Activated CD4-positive, alpha-beta T cell treated with anti-CD3 and anti-CD28 coated beads, Interleukin-2, amount 10 ng/mL, durations not matched to agents 7 days and 5 days (primary cell): ENCODE measurements around the gene RASGRP1. TPM values are rescaled to one million over a fixed set of nuclear protein-coding genes. Genes with fewer than 3 reads are reported as not detected.

Experiments
- CTCF ChIA-PET: fragments of 350-600 bp; sonication (Branson Sonifier 250); formaldehyde crosslinking; loops from one replicate; lab custom pipeline; 2021; ENCODE audit warnings: antibody characterized with exemption; lab: Charles Lee
- POLR2A ChIA-PET: fragments of 350-600 bp; sonication (Branson Sonifier 250); formaldehyde crosslinking; loops from one replicate; lab custom pipeline; 2021; ENCODE audit warnings: antibody characterized with exemption; lab: Charles Lee
- DNase-seq: peaks from one replicate; pipeline ENCODE4 v3.0.0-alpha.2; 2020
- H3K27ac Mint-ChIP-seq: one replicate; pipeline ENCODE4 v1.8.0; 2021; ENCODE audit warnings: mild to moderate bottlenecking, moderate library complexity, mixed read lengths
- H3K27me3 Mint-ChIP-seq: one replicate; pipeline ENCODE4 v1.8.0; 2021; ENCODE audit warnings: mixed read lengths
- H3K36me3 Mint-ChIP-seq: one replicate; pipeline ENCODE4 v1.8.0; 2021; ENCODE audit warnings: low read depth, mixed read lengths
- H3K4me1 Mint-ChIP-seq: one replicate; pipeline ENCODE4 v1.8.0; 2021; ENCODE audit warnings: mixed read lengths
- H3K4me3 Mint-ChIP-seq: one replicate; pipeline ENCODE4 v1.8.0; 2021; ENCODE audit warnings: mild to moderate bottlenecking, moderate library complexity, mixed read lengths
- H3K9me3 Mint-ChIP-seq: one replicate; pipeline ENCODE4 v1.8.0; 2021; ENCODE audit warnings: mixed read lengths
- total RNA-seq, 2 experiments: library from RNA; stranded (reverse); gene quantifications; one replicate each; pipeline ENCODE4 v1.2.3, GENCODE V29; 2021

RASGRP1 gene
- total RNA-seq, 2 experiments from 2014 or later: 185 to 204 TPM

- no peaks in the 10 kb centered on the region for H3K9me3 Mint-ChIP-seq
- H3K4me3 Mint-ChIP-seq: no peak overlapping the region
- CTCF ChIA-PET: interaction anchor here (1.0 to 3.0 kb wide), 4 partner anchors 8 to 172 kb away, joined by 3 to 8 read pairs (median 4); no protein-coding TSS in a partner anchor
- no peak for DNase-seq
- no peaks in the 10 kb centered on the region for H3K27me3 Mint-ChIP-seq
- POLR2A ChIA-PET: no interaction called here
- H3K36me3 Mint-ChIP-seq: peaks cover 73% of the 10 kb centered on the region
- peaks cover 41% of the 10 kb centered on the region for H3K4me1 Mint-ChIP-seq
- no peak overlapping the region for H3K27ac Mint-ChIP-seq
These were observed 46.5 kb downstream of the RASGRP1 start for GRCh38 chr15:38518084-38518483.

GRCh38 chr15:38517312-38517975 is 47.2 kb downstream of the RASGRP1 start:
- Mint-ChIP-seq H3K36me3 (peaks cover 73% of the 10 kb centered on the region), H3K27me3 (no peaks in the 10 kb centered on the region), H3K9me3 (no peaks in the 10 kb centered on the region), H3K4me3 (no peak overlapping the region), H3K4me1 (peaks cover 36% of the 10 kb centered on the region), H3K27ac (no peak overlapping the region)
- ChIA-PET CTCF (interaction anchor here (0.7 to 3.0 kb wide), 5 partner anchors 10 to 173 kb away, joined by 3 to 8 read pairs (median 3); no protein-coding TSS in a partner anchor), POLR2A (no interaction called here)
- no peak for DNase-seq

- Mint-ChIP-seq H3K4me3 (no peak overlapping the region), H3K27ac (no peak overlapping the region), H3K27me3 (no peaks in the 10 kb centered on the region), H3K36me3 (peaks cover 77% of the 10 kb centered on the region), H3K9me3 (no peaks in the 10 kb centered on the region), H3K4me1 (peaks cover 36% of the 10 kb centered on the region)
- CTCF ChIA-PET: interaction anchor here (0.7 to 3.0 kb wide), 7 partner anchors 9 to 174 kb away, joined by 3 to 8 read pairs (median 3); partner anchors contain the start of gene RASGRP1
- DNase-seq: no peak
- POLR2A ChIA-PET: no interaction called here
These were observed 48.0 kb downstream of the RASGRP1 start for GRCh38 chr15:38516626-38517025.

GRCh38 chr15:38514601-38515000 is 50.0 kb downstream of the RASGRP1 start:
- Mint-ChIP-seq H3K9me3 (no peaks in the 10 kb centered on the region), H3K27ac (no peak overlapping the region), H3K4me3 (no peak overlapping the region), H3K27me3 (no peaks in the 10 kb centered on the region), H3K36me3 (peaks cover 87% of the 10 kb centered on the region), H3K4me1 (peaks cover 44% of the 10 kb centered on the region)
- CTCF ChIA-PET: interaction anchor here (0.8 to 1.4 kb wide), 4 partner anchors 9 to 175 kb away, joined by 3 to 4 read pairs (median 3); no protein-coding TSS in a partner anchor
- POLR2A ChIA-PET: no interaction called here
- DNase-seq: no peak

- no peaks in the 10 kb centered on the region for H3K27me3 Mint-ChIP-seq
- H3K4me3 Mint-ChIP-seq: no peak overlapping the region
- peaks cover 52% of the 10 kb centered on the region for H3K4me1 Mint-ChIP-seq
- peaks cover 90% of the 10 kb centered on the region for H3K36me3 Mint-ChIP-seq
- POLR2A ChIA-PET: no interaction called here
- DNase-seq: no peak
- no peak overlapping the region for H3K27ac Mint-ChIP-seq
- CTCF ChIA-PET: interaction anchor here (0.8 to 3.0 kb wide), 6 partner anchors 10 to 187 kb away, joined by 3 to 17 read pairs (median 4); partner anchors contain the start of gene RASGRP1
- H3K9me3 Mint-ChIP-seq: no peaks in the 10 kb centered on the region
These were observed 51.7 kb downstream of the RASGRP1 start for GRCh38 chr15:38512901-38513300.

GRCh38 chr15:38509152-38509551 is 55.5 kb downstream of the RASGRP1 start:
- peaks cover 44% of the 10 kb centered on the region for H3K4me1 Mint-ChIP-seq
- H3K9me3 Mint-ChIP-seq: no peaks in the 10 kb centered on the region
- H3K4me3 Mint-ChIP-seq: no peak overlapping the region
- peak overlapping the region; percentile 62 for H3K27ac Mint-ChIP-seq
- POLR2A ChIA-PET: no interaction called here
- H3K36me3 Mint-ChIP-seq: peaks cover 87% of the 10 kb centered on the region
- CTCF ChIA-PET: interaction anchor here (0.9 to 1.9 kb wide), 4 partner anchors 9 to 187 kb away, joined by 3 to 5 read pairs (median 4); no protein-coding TSS in a partner anchor
- no peaks in the 10 kb centered on the region for H3K27me3 Mint-ChIP-seq
- DNase-seq: no peak

GRCh38 chr15:38508647-38509046 is 56.0 kb downstream of the RASGRP1 start:
- peaks cover 42% of the 10 kb centered on the region for H3K4me1 Mint-ChIP-seq
- no peaks in the 10 kb centered on the region for H3K27me3 Mint-ChIP-seq
- CTCF ChIA-PET: interaction anchor here (1.2 kb wide), 1 partner anchor 14 kb away, joined by 3 read pairs; no protein-coding TSS in a partner anchor
- peaks cover 88% of the 10 kb centered on the region for H3K36me3 Mint-ChIP-seq
- no peak overlapping the region for H3K27ac Mint-ChIP-seq
- no peak for DNase-seq
- H3K4me3 Mint-ChIP-seq: no peak overlapping the region
- no peaks in the 10 kb centered on the region for H3K9me3 Mint-ChIP-seq
- POLR2A ChIA-PET: no interaction called here

GRCh38 chr15:38507570-38507969 is 57.0 kb downstream of the RASGRP1 start:
- Mint-ChIP-seq H3K4me3 (no peak overlapping the region), H3K9me3 (no peaks in the 10 kb centered on the region), H3K27me3 (no peaks in the 10 kb centered on the region), H3K27ac (no peak overlapping the region), H3K4me1 (peaks cover 38% of the 10 kb centered on the region), H3K36me3 (peaks cover 88% of the 10 kb centered on the region)
- CTCF ChIA-PET: interaction anchor here (1.0 to 1.3 kb wide), 7 partner anchors 9 to 183 kb away, joined by 3 to 6 read pairs (median 3); no protein-coding TSS in a partner anchor
- POLR2A ChIA-PET: interaction anchor here (1.1 kb wide), 1 partner anchor 53 kb away, joined by 3 read pairs; no protein-coding TSS in a partner anchor
- DNase-seq: no peak

- Mint-ChIP-seq H3K36me3 (peaks cover 89% of the 10 kb centered on the region), H3K27ac (peak overlapping the region; percentile 65), H3K9me3 (no peaks in the 10 kb centered on the region), H3K4me3 (no peak overlapping the region), H3K27me3 (no peaks in the 10 kb centered on the region), H3K4me1 (peaks cover 38% of the 10 kb centered on the region)
- ChIA-PET CTCF (interaction anchor here (1.0 to 1.3 kb wide), 7 partner anchors 8 to 184 kb away, joined by 3 to 6 read pairs (median 3); no protein-coding TSS in a partner anchor), POLR2A (interaction anchor here (0.6 to 1.1 kb wide), 2 partner anchors 17 to 54 kb away, joined by 3 to 4 read pairs; no protein-coding TSS in a partner anchor)
- no peak for DNase-seq
These were observed 57.6 kb downstream of the RASGRP1 start for GRCh38 chr15:38506997-38507396.

GRCh38 chr15:38504680-38505467 is 59.7 kb downstream of the RASGRP1 start:
- H3K4me1 Mint-ChIP-seq: peaks cover 30% of the 10 kb centered on the region
- no peaks in the 10 kb centered on the region for H3K27me3 Mint-ChIP-seq
- ChIA-PET CTCF (interaction anchor here (1.0 to 3.7 kb wide), 9 partner anchors 11 to 195 kb away, joined by 3 to 16 read pairs (median 3); no protein-coding TSS in a partner anchor), POLR2A (no interaction called here)
- DNase-seq: no peak
- peak overlapping the region; percentile 31 for H3K27ac Mint-ChIP-seq
- H3K9me3 Mint-ChIP-seq: no peaks in the 10 kb centered on the region
- H3K36me3 Mint-ChIP-seq: peaks cover 91% of the 10 kb centered on the region
- H3K4me3 Mint-ChIP-seq: no peak overlapping the region

- ChIA-PET CTCF (interaction anchor here (0.8 to 3.7 kb wide), 6 partner anchors 10 to 201 kb away, joined by 3 to 16 read pairs (median 4); no protein-coding TSS in a partner anchor), POLR2A (no interaction called here)
- H3K27ac Mint-ChIP-seq: peak overlapping the region; percentile 25
- H3K4me3 Mint-ChIP-seq: no peak overlapping the region
- peaks cover 94% of the 10 kb centered on the region for H3K36me3 Mint-ChIP-seq
- no peaks in the 10 kb centered on the region for H3K27me3 Mint-ChIP-seq
- DNase-seq: no peak
- H3K4me1 Mint-ChIP-seq: peaks cover 28% of the 10 kb centered on the region
- H3K9me3 Mint-ChIP-seq: no peaks in the 10 kb centered on the region
These were observed 61.1 kb downstream of the RASGRP1 start for GRCh38 chr15:38503496-38503895.

GRCh38 chr15:38499651-38500050 is 65.0 kb downstream of the RASGRP1 start:
- POLR2A ChIA-PET: no interaction called here
- H3K9me3 Mint-ChIP-seq: no peaks in the 10 kb centered on the region
- peaks cover 30% of the 10 kb centered on the region for H3K4me1 Mint-ChIP-seq
- H3K4me3 Mint-ChIP-seq: no peak overlapping the region
- H3K27me3 Mint-ChIP-seq: no peaks in the 10 kb centered on the region
- H3K27ac Mint-ChIP-seq: peak overlapping the region; percentile 38
- no peak for DNase-seq
- CTCF ChIA-PET: interaction anchor here (1.0 to 1.7 kb wide), 4 partner anchors 8 to 200 kb away, joined by 3 to 4 read pairs (median 4); no protein-coding TSS in a partner anchor
- peaks cover 90% of the 10 kb centered on the region for H3K36me3 Mint-ChIP-seq
